Measurements from ENCODE around the gene TXNRD3.

DNA sequence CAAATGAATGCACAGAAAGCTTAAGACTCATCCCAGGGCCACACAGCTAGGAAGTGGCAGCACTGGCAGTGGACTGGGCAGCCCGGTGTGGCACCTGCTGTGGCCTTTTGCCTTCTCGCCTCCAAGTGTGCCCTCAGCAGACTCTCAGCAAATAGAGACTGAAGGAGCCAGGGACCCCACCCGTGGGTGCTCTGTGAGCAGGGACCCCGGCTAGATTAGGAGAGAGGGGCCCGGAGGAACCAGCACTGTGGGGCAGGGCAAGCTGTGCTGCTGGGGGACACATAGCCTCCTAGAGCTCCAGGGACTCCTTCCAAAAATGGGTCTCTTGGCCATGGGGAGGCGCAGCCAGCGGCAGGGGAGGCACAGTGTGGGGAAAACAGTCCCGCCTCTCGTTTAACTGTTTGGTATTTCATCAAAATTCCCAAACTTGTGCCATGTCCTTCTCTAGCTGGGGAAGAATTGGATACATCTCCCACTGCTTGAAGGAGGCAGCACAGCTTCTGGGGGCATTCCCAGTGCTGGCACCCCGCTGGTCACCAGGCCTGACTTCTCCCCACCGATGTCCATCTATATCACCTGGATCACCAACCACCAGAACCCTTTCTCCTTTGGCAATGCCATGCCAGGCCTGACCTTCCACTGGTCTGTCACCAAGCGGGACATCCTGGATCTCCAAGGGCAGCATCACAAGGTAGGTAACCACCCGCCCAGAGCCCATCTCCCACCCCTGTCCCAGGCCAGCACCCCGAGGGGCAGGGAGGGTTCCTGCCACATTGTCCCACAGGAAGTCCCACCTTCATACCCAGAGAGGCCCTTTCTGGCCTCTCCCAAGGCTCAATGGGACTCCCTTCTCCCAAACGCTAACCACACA is 12.0 kb upstream of the TXNRD3 start:
- TF ChIP-seq CTCF (IDR thresholded peaks at IDR 0.05) (no peak), POLR2AphosphoS5 (IDR thresholded peaks at IDR 0.05) (no peak)

Measured in breast epithelium (tissue), 3 donors.